K562 (cell line): ENCODE measurements around the gene ZDHHC14. TPM values are rescaled to one million over a fixed set of nuclear protein-coding genes. Genes with fewer than 3 reads are reported as not detected.

Experiments used
- ATAC-seq: fragments of 200-7000 bp; cut with Tn5 transposase; 3 replicates; pipeline ENCODE4 v1.9.1; 2020; ENCODE audit warnings: moderate library complexity
- BruUV-seq: library from RNA; stranded (reverse); fragments of 400-500 nt; replicated peaks from 2 replicates; lab custom pipeline; 2021; lab: Mats Ljungman, UMichigan
- CTCF ChIA-PET: fragments of 300-600 bp; formaldehyde crosslinking; extraction: SDS; loops from one replicate; lab custom pipeline; 2021; ENCODE audit warnings: low intra/inter-chr PET ratio; lab: Yijun Ruan, JAX
- POLR2A ChIA-PET: fragments of 300-600, 350-650 bp; sonication (Branson Sonifier 250); formaldehyde crosslinking; extraction: SDS; loops from one replicate; lab custom pipeline; 2021; ENCODE audit warnings: antibody characterized with exemption, inconsistent platforms; lab: Yijun Ruan, JAX
- DNase-seq, 4 experiments: peaks; one replicate each; pipeline versions ENCODE4 v3.0.0 to v3.0.0-alpha.2; 2011 to 2018; ENCODE audit warnings: low spot score in 3 of 4, mixed read lengths in 3 of 4; ENCODE audit errors: extremely low read depth in 1 of 4
- FAIRE-seq: peaks from 2 replicates; lab custom pipeline; 2011; peaks lifted over from hg19 to GRCh38; lab: Jason Lieb, UNC
- H2AFZ ChIP-seq: 2 replicates; pipeline ENCODE4 v1.6.0; 2011; ENCODE audit warnings: low read depth, low read length, control low read depth, inconsistent platforms
- H3K27ac ChIP-seq: fragments of 200-600 bp; 3 replicates; pipeline ENCODE4 v1.8.0; 2011; ENCODE audit warnings: low read depth, mild to moderate bottlenecking, control low read depth, inconsistent platforms, low read length, moderate library complexity, mixed read lengths; ENCODE audit errors: extremely low read depth
- H3K27me3 ChIP-seq, 2 experiments: fragments of 300-600 bp in 1 of 2; 2 replicates in 1 of 2; 3 replicates in 1 of 2; pipeline versions ENCODE4 v1.6.0 to v1.8.0; 2011; ENCODE audit warnings: inconsistent platforms in 2 of 2, low read length in 2 of 2, mild to moderate bottlenecking in 1 of 2, mixed read lengths in 1 of 2, moderate library complexity in 1 of 2; ENCODE audit not compliant: control insufficient read depth in 2 of 2, insufficient read depth in 2 of 2
- H3K36me3 ChIP-seq: fragments of 300-600 bp; 3 replicates; pipeline ENCODE4 v1.8.0; 2011; ENCODE audit warnings: mild to moderate bottlenecking, low read length, inconsistent platforms; ENCODE audit not compliant: control insufficient read depth, insufficient read depth
- H3K4me1 ChIP-seq, 2 experiments: fragments of 200-600 bp in 1 of 2; replicated peaks in 1 of 2; 2 replicates in 1 of 2; 3 replicates in 1 of 2; pipeline versions ENCODE4 v1.5.1 to v1.8.0; 2011; ENCODE audit warnings: inconsistent platforms in 2 of 2, low read length in 2 of 2, mild to moderate bottlenecking in 1 of 2, mixed read lengths in 1 of 2, moderate library complexity in 1 of 2; ENCODE audit not compliant: control insufficient read depth in 2 of 2, insufficient read depth in 2 of 2
- H3K4me2 ChIP-seq: 2 replicates; pipeline ENCODE4 v1.6.1; 2011; ENCODE audit warnings: low read length, control low read depth, inconsistent platforms, mixed read lengths; ENCODE audit not compliant: insufficient read depth
- H3K4me3 ChIP-seq: fragments of 200-600 bp; sonication (generic), shearing (Covaris generic); 2 replicates; pipeline ENCODE4 v1.5.1; 2016; ENCODE audit warnings: control low read depth, inconsistent platforms
- H3K79me2 ChIP-seq: fragments of 200-600 bp; 3 replicates; pipeline ENCODE4 v1.8.0; 2011; ENCODE audit warnings: low read length, inconsistent platforms; ENCODE audit not compliant: control insufficient read depth, insufficient read depth
- H3K9ac ChIP-seq, 2 experiments: 2 replicates each; pipeline versions ENCODE4 v1.6.0 to v1.6.1; 2011; ENCODE audit warnings: low read depth in 2 of 2, low read length in 2 of 2, control low read depth in 1 of 2, inconsistent platforms in 1 of 2, mild to moderate bottlenecking in 1 of 2, mixed read lengths in 1 of 2; ENCODE audit not compliant: insufficient read depth in 1 of 2
- H3K9me1 ChIP-seq: one replicate; pipeline ENCODE4 v1.6.0; 2011; ENCODE audit warnings: inconsistent platforms, mild to moderate bottlenecking, low read length, moderate library complexity; ENCODE audit not compliant: control insufficient read depth, insufficient read depth
- H3K9me3 ChIP-seq: replicated peaks from 2 replicates; pipeline ENCODE4 v1.5.1; 2011; ENCODE audit warnings: low read depth, low read length, inconsistent platforms; ENCODE audit not compliant: control insufficient read depth, insufficient read depth
- H4K20me1 ChIP-seq: replicated peaks from 2 replicates; pipeline ENCODE4 v1.6.1; 2011; ENCODE audit warnings: low read length, inconsistent platforms, mixed read lengths; ENCODE audit not compliant: control insufficient read depth, insufficient read depth
- CAMTA2 ChIP-seq: fragments of 250-450 bp; sonication (Bioruptor Pico); conservative IDR thresholded peaks from 2 replicates; pipeline ENCODE4 v1.5.1; 2022
- CLOCK ChIP-seq: fragments of 250-450 bp; sonication (Bioruptor Pico); IDR thresholded peaks from 2 replicates; pipeline ENCODE4 v1.4.0; 2020; ENCODE audit warnings: mild to moderate bottlenecking, moderate library complexity, borderline replicate concordance
- SMARCC2 ChIP-seq: fragments of 450-650 bp; IDR thresholded peaks from 2 replicates; pipeline ENCODE4 v1.6.1; 2017; ENCODE audit warnings: antibody characterized with exemption, moderate library complexity, mild to moderate bottlenecking, low read depth
- YBX1 ChIP-seq: fragments of 450-650 bp; IDR thresholded peaks from 2 replicates; pipeline ENCODE4 v1.7.1; 2016; ENCODE audit warnings: mild to moderate bottlenecking
- ZNF121 ChIP-seq: sonication (generic); formaldehyde crosslinking; conservative IDR thresholded peaks from 2 replicates; pipeline ENCODE4 v1.8.0; 2022; ENCODE audit warnings: missing genetic modification reagents
- WGBS: fragments of 100-300 bp; shearing (Covaris generic); methylation state at CpG from one replicate; pipeline ENCODE4 v1.1.6; 2016; ENCODE audit warnings: low coverage, mixed read lengths; ENCODE audit not compliant: insufficient coverage; ENCODE audit errors: missing lambda C conversion rate; 5-methylcytosine and 5-hydroxymethylcytosine counted together
- in situ Hi-C: fragments of 300-500 bp; cut with MboI; formaldehyde crosslinking; loops from 4 replicates; pipeline ENCODE4 v1.15.0; 2018; ENCODE audit warnings: inconsistent platforms, mixed read lengths
- intact Hi-C: fragments of 100-400 bp; cut with micrococcal nuclease; formaldehyde crosslinking; loops from 2 replicates; pipeline ENCODE4 v1.14.2; 2022
- polyA plus RNA-seq, 8 experiments: library from polyadenylated mRNA; depleted of rRNA in 4 of 8; stranded (reverse) in 5 of 8; unstranded in 3 of 8; fragments of >200 nt; fragmentation: Nextera tagmentation in 2 of 8; fragmentation: Illumina TruSeq in 1 of 8; extraction: Ambion mirVana in 2 of 8; extraction: Trizol in 1 of 8; gene quantifications; 2 replicates each; pipeline versions ENCODE4 v1.2.1 to v1.2.3, GENCODE V29; 2011 to 2014; ENCODE audit warnings: inconsistent platforms in 1 of 8, missing spikeins in 1 of 8
- total RNA-seq, 7 experiments: library from RNA; depleted of rRNA in 6 of 7; stranded (reverse); fragments of >200 nt in 6 of 7; fragmentation: Illumina TruSeq in 2 of 7; extraction: Trizol in 2 of 7; gene quantifications; 2 replicates each; pipeline versions ENCODE4 v1.2.1 to v1.2.3, GENCODE V29; 2011 to 2021; ENCODE audit warnings: low replicate concordance in 1 of 7

The ZDHHC14 gene
- total and polyA plus RNA-seq, 9 of the 15 experiments (the other 6 are each of a cell fraction or from before 2014, with no cell fraction given), result 0.92 to 23.1 (median 13.8) TPM

GRCh38 chr6:157725836-157726235 is 344.8 kb downstream of the ZDHHC14 start:
- no peak overlapping the region for H3K27ac ChIP-seq
- no peak overlapping the region for H3K4me2 ChIP-seq
- ATAC-seq (no peak), DNase-seq (no peak), FAIRE-seq (no peak)
- H3K9ac ChIP-seq, result no peak overlapping the region
- POLR2A ChIA-PET, result no interaction called here
- H3K9me3 ChIP-seq, result 0 out of 2 replicates have a peak, but pooled peaks cover 9% of the 10 kb centered on the region
- H3K27me3 ChIP-seq, result peaks cover 8 to 9% of the 10 kb centered on the region in 2 experiments; a peak in 3 of 5 replicates
- WGBS, result 32% methylated on average over 7 of the region's 7 CpGs
- peaks cover 0 to 4% of the 10 kb centered on the region in 2 experiments; a peak in 1 of 5 replicates for H3K4me1 ChIP-seq
- no peak overlapping the region for H3K4me3 ChIP-seq
- no TSS peak for BruUV-seq
- no peaks in the 10 kb centered on the region for H3K79me2 ChIP-seq
- no peaks in the 10 kb centered on the region for H3K36me3 ChIP-seq
- H4K20me1 ChIP-seq, result no peaks in the 10 kb centered on the region
- intact Hi-C loops (no loop called here), in situ Hi-C loops (no loop called here)
- no peak overlapping the region for H2AFZ ChIP-seq
- TF ChIP-seq ZNF121 (CRISPR knock-in tag) (no peak), YBX1 (no peak), SMARCC2 (no peak), CAMTA2 (no peak), CLOCK (CRISPR knock-in tag) (no peak)
- H3K9me1 ChIP-seq, result no peaks in the 10 kb centered on the region
- CTCF ChIA-PET, result no interaction called here
